ENCODE data around the gene TNS1.

Gene TNS1

DNA sequence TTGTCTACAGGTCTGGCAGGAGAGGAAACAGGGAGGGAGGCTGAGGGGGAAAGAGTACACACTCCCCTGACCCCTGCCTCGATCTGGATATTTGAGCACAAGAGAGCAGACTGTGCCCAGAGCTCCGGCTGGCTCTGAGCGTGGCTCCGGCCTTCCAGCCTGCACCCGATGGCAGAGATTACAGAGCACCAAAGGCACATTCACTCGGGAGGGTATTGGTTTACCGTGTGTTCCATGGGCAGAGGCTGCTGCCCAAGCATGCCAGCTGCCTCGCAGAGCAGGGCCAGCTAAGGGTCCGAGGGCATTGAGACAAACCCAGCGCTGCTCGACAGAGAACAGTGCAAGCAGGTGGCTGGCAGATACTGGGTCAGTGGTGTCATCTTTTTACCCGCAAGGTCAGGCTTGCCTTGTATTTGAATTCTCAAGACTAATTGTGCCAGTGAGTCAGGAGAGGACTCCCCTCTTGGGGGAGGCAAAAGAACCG, 132.2 kb downstream of the TNS1 start:
- Histone ChIP-seq H3K27ac (ENCODE audit: poor library complexity, severe bottlenecking) (no peak overlapping the region), H3K4me3 (ENCODE audit: severe bottlenecking) (no peak overlapping the region), H3K9me3 (ENCODE audit: severe bottlenecking) (no peaks in the 10 kb centered on the region), H3K36me3 (ENCODE audit: low read depth) (no peaks in the 10 kb centered on the region), H3K4me1 (ENCODE audit: insufficient read depth, poor library complexity, severe bottlenecking) (no peaks in the 10 kb centered on the region), H3K27me3 (ENCODE audit: insufficient read depth, poor library complexity, severe bottlenecking) (no peaks in the 10 kb centered on the region)
- ATAC-seq (ENCODE audit: low read depth): no peak
- no peak for DNase-seq (ENCODE audit: low spot score)
- TF ChIP-seq, protein P1, sequence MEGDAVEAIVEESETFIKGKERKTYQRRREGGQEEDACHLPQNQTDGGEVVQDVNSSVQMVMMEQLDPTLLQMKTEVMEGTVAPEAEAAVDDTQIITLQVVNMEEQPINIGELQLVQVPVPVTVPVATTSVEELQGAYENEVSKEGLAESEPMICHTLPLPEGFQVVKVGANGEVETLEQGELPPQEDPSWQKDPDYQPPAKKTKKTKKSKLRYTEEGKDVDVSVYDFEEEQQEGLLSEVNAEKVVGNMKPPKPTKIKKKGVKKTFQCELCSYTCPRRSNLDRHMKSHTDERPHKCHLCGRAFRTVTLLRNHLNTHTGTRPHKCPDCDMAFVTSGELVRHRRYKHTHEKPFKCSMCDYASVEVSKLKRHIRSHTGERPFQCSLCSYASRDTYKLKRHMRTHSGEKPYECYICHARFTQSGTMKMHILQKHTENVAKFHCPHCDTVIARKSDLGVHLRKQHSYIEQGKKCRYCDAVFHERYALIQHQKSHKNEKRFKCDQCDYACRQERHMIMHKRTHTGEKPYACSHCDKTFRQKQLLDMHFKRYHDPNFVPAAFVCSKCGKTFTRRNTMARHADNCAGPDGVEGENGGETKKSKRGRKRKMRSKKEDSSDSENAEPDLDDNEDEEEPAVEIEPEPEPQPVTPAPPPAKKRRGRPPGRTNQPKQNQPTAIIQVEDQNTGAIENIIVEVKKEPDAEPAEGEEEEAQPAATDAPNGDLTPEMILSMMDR (IDR thresholded peaks at IDR 0.05; ENCODE audit: poor library complexity, severe bottlenecking): no peak

DNA sequence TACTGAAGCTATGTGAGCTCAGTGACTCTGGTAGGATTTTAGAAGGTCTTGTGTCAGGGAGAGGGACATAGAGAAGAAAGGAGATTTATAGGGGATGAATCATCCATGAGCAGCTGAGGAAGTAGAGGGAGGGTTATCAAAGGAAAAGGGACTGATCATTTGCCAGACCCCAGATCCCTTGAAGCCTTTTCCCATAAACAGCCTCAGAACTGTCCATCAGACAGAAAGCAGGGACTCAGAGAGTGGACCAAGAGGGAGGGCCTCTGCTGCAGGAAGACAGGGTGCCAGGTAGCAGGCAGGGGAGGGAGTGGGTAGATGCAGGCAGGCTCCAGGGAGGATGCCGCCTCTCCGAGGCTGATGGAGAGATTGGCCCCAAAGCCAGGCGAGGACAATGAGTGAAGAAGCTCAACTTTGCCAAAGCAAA, 133.9 kb downstream of the TNS1 start:
- no peaks in the 10 kb centered on the region for H3K36me3 ChIP-seq (ENCODE audit: low read depth)
- DNase-seq (ENCODE audit: low spot score): no peak
- ATAC-seq (ENCODE audit: low read depth): peak; percentile 57; the same call in 2 of the 3 replicates

DNA sequence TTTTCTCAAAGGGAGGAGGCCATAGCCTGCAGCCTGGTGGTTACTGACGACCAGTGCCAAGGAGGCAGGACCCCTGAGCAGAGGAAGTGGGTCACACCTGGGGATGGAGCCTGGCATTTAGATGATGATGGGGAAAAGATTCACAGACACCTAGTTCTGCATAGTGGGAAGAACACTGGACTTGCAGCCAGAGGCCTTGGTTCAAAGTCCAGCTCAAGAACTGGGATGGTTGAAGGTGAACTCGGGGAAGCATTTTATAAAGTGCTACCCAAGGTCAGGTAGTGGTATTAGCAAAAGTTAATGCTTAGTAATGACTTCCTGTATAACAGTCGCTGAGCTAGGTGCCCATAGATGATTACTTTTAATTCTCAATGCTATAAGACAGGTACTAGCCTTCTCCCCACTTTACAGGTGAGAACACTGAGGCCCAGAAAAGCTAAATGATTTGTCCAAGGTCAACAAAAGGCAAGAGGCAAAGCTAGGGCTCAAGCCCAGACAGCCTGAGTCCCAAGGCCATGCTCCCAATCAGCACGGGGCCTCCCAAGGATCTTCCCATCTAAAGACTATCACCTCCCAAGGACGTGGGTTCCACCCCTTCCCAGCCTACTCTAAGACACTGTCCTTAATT, 134.4 kb downstream of the TNS1 start:
- ATAC-seq (ENCODE audit: low read depth): no peak
- no peaks in the 10 kb centered on the region for H3K36me3 ChIP-seq (ENCODE audit: low read depth)
- no peak for DNase-seq (ENCODE audit: low spot score)
- H3K9me3 ChIP-seq (ENCODE audit: severe bottlenecking): no peaks in the 10 kb centered on the region
- no peak overlapping the region for H3K27ac ChIP-seq (ENCODE audit: poor library complexity, severe bottlenecking)
- no peak overlapping the region for H3K4me3 ChIP-seq (ENCODE audit: severe bottlenecking)
- H3K27me3 ChIP-seq (ENCODE audit: insufficient read depth, poor library complexity, severe bottlenecking): no peaks in the 10 kb centered on the region
- H3K4me1 ChIP-seq (ENCODE audit: insufficient read depth, poor library complexity, severe bottlenecking): no peaks in the 10 kb centered on the region
- TF ChIP-seq, protein P1 (IDR thresholded peaks at IDR 0.05; ENCODE audit: poor library complexity, severe bottlenecking): no peak

More for the DNA sequence above, 133.9 kb downstream of the TNS1 start:
- Histone ChIP-seq H3K27me3 (ENCODE audit: insufficient read depth, poor library complexity, severe bottlenecking) (no peaks in the 10 kb centered on the region), H3K9me3 (ENCODE audit: severe bottlenecking) (no peaks in the 10 kb centered on the region), H3K4me3 (ENCODE audit: severe bottlenecking) (no peak overlapping the region), H3K4me1 (ENCODE audit: insufficient read depth, poor library complexity, severe bottlenecking) (no peaks in the 10 kb centered on the region), H3K27ac (ENCODE audit: poor library complexity, severe bottlenecking) (no peak overlapping the region)
- TF ChIP-seq, protein P1 (IDR thresholded peaks at IDR 0.05; ENCODE audit: poor library complexity, severe bottlenecking): no peak

DNA sequence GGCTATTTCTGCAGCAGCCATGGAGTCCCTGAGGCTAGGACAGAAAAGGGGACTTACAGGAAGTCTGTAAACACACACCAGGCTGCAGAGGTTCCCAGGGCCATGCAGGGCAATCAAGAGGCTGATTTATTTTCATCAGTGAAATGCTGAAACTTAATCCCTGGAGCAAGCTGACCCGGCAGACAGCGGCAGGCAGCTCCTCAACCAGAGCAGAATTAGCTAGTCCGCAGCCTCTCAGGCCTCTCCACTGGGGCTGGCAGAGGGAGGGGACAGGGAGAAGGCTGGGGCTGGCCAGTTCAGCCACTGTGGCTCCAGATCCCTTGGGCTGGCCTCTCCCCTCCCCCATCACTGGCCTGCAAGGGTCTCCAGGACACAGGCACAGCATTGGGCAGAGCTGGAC, 136.3 kb downstream of the TNS1 start:
- TF ChIP-seq, protein P1 (IDR thresholded peaks at IDR 0.05; ENCODE audit: poor library complexity, severe bottlenecking): no peak
- no peak overlapping the region for H3K27ac ChIP-seq (ENCODE audit: poor library complexity, severe bottlenecking)
- H3K36me3 ChIP-seq (ENCODE audit: low read depth): no peaks in the 10 kb centered on the region
- no peak overlapping the region for H3K4me3 ChIP-seq (ENCODE audit: severe bottlenecking)
- no peak for ATAC-seq (ENCODE audit: low read depth)
- H3K27me3 ChIP-seq (ENCODE audit: insufficient read depth, poor library complexity, severe bottlenecking): no peaks in the 10 kb centered on the region
- H3K4me1 ChIP-seq (ENCODE audit: insufficient read depth, poor library complexity, severe bottlenecking): no peaks in the 10 kb centered on the region
- no peak for DNase-seq (ENCODE audit: low spot score)
- no peaks in the 10 kb centered on the region for H3K9me3 ChIP-seq (ENCODE audit: severe bottlenecking)

Measured in RWPE2 (cell line).